ENCODE data around the gene USP44. TPM values are rescaled to one million over a fixed set of nuclear protein-coding genes. Genes with fewer than 3 reads are reported as not detected.

The USP44 gene
- total RNA-seq, 1 experiment from 2014 or later: not detected

DNA sequence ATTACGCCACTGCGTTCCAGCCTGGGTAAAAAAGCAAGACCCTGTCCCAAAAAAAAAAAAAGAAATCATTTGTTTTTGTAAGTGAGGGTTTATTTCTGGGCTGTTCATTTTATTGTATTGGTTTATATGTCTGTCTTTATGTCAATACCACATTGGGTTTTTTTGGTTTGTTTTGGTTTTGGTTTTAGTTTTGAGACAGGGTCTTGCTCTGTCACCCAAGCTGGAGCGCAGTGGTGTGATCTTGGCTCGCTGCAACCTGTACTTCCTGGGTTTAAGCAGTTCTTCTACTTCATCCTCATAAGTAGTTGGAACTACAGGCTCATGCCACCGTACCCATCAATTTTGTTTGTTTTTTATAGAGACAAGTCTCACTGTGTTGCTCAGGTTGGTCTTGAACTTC lies 52.3 kb downstream of the USP44 start:
- no peaks in the 10 kb centered on the region for H3K9me3 Mint-ChIP-seq (ENCODE audit: unreplicated experiment)
- ChIA-PET POLR2A (interaction anchor here (0.7 to 1.5 kb wide), 2 partner anchors 25 to 68 kb away, joined by 6 to 7 read pairs; partner anchors contain the start of gene METAP2), CTCF (interaction anchor here (0.7 kb wide), 1 partner anchor 40 kb away, joined by 3 read pairs; no protein-coding TSS in a partner anchor)
- no peak for DNase-seq (ENCODE audit: unreplicated experiment)
- no TSS peak for BruUV-seq (replicated peaks)
- H3K36me3 Mint-ChIP-seq (ENCODE audit: insufficient read depth, unreplicated experiment): peaks cover 85% of the 10 kb centered on the region
- H3K27ac Mint-ChIP-seq (ENCODE audit: low read depth, unreplicated experiment): peak overlapping the region; percentile 31
- TF ChIP-seq, protein P1, sequence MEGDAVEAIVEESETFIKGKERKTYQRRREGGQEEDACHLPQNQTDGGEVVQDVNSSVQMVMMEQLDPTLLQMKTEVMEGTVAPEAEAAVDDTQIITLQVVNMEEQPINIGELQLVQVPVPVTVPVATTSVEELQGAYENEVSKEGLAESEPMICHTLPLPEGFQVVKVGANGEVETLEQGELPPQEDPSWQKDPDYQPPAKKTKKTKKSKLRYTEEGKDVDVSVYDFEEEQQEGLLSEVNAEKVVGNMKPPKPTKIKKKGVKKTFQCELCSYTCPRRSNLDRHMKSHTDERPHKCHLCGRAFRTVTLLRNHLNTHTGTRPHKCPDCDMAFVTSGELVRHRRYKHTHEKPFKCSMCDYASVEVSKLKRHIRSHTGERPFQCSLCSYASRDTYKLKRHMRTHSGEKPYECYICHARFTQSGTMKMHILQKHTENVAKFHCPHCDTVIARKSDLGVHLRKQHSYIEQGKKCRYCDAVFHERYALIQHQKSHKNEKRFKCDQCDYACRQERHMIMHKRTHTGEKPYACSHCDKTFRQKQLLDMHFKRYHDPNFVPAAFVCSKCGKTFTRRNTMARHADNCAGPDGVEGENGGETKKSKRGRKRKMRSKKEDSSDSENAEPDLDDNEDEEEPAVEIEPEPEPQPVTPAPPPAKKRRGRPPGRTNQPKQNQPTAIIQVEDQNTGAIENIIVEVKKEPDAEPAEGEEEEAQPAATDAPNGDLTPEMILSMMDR (IDR thresholded peaks at IDR 0.05; ENCODE audit: unreplicated experiment): no peak
- H3K27me3 Mint-ChIP-seq (ENCODE audit: insufficient read depth, unreplicated experiment): no peaks in the 10 kb centered on the region
- intact Hi-C loops (cut with micrococcal nuclease): no loop called here
- H3K4me3 Mint-ChIP-seq (ENCODE audit: unreplicated experiment): no peak overlapping the region
- no peaks in the 10 kb centered on the region for H3K4me1 Mint-ChIP-seq (ENCODE audit: insufficient read depth, unreplicated experiment)

GRCh38 chr12:95497031-95497430 lies 54.2 kb downstream of the USP44 start:
- ChIA-PET CTCF (no interaction called here), POLR2A (interaction anchor here (0.8 kb wide), 1 partner anchor 20 kb away, joined by 4 read pairs; no protein-coding TSS in a partner anchor)
- no peaks in the 10 kb centered on the region for H3K27me3 Mint-ChIP-seq (ENCODE audit: insufficient read depth, unreplicated experiment)
- intact Hi-C loops (cut with micrococcal nuclease): no loop called here
- H3K9me3 Mint-ChIP-seq (ENCODE audit: unreplicated experiment): no peaks in the 10 kb centered on the region
- no TSS peak for BruUV-seq (replicated peaks)
- H3K36me3 Mint-ChIP-seq (ENCODE audit: insufficient read depth, unreplicated experiment): peaks cover 82% of the 10 kb centered on the region
- no peak for DNase-seq (ENCODE audit: unreplicated experiment)
- H3K27ac Mint-ChIP-seq (ENCODE audit: low read depth, unreplicated experiment): no peak overlapping the region
- H3K4me1 Mint-ChIP-seq (ENCODE audit: insufficient read depth, unreplicated experiment): no peaks in the 10 kb centered on the region
- TF ChIP-seq, protein P1 (IDR thresholded peaks at IDR 0.05; ENCODE audit: unreplicated experiment): no peak
- H3K4me3 Mint-ChIP-seq (ENCODE audit: unreplicated experiment): no peak overlapping the region

GRCh38 chr12:95495433-95495832 lies 55.8 kb downstream of the USP44 start:
- no peaks in the 10 kb centered on the region for H3K27me3 Mint-ChIP-seq (ENCODE audit: insufficient read depth, unreplicated experiment)
- no peaks in the 10 kb centered on the region for H3K4me1 Mint-ChIP-seq (ENCODE audit: insufficient read depth, unreplicated experiment)
- intact Hi-C loops (cut with micrococcal nuclease): no loop called here
- CTCF ChIA-PET: interaction anchor here (0.9 kb wide), 1 partner anchor 345 kb away, joined by 3 read pairs; no protein-coding TSS in a partner anchor
- no peak for DNase-seq (ENCODE audit: unreplicated experiment)
- TF ChIP-seq, protein P1 (IDR thresholded peaks at IDR 0.05; ENCODE audit: unreplicated experiment): no peak
- no peaks in the 10 kb centered on the region for H3K9me3 Mint-ChIP-seq (ENCODE audit: unreplicated experiment)
- no TSS peak for BruUV-seq (replicated peaks)
- POLR2A ChIA-PET: no interaction called here
- H3K27ac Mint-ChIP-seq (ENCODE audit: low read depth, unreplicated experiment): no peak overlapping the region
- H3K4me3 Mint-ChIP-seq (ENCODE audit: unreplicated experiment): no peak overlapping the region
- H3K36me3 Mint-ChIP-seq (ENCODE audit: insufficient read depth, unreplicated experiment): peaks cover 91% of the 10 kb centered on the region

DNA sequence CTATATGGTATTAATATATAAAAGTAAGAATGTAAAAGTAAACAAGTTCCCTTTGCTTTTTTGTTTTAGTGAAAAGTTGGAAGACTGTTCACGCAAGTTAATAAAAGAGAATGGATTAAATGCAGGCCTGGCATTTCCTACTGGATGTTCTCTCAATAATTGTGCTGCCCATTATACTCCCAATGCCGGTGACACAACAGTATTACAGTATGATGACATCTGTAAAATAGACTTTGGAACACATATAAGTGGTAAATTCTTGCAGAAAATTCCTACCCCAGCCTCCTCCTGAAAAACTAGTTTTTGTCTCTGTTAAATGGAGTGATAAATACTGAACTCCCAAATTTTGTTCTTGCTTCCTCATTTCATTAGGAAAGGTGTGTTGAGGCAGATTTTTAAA lies 56.4 kb downstream of the USP44 start:
- no peak overlapping the region for H3K27ac Mint-ChIP-seq (ENCODE audit: low read depth, unreplicated experiment)
- H3K4me3 Mint-ChIP-seq (ENCODE audit: unreplicated experiment): no peak overlapping the region
- peaks cover 91% of the 10 kb centered on the region for H3K36me3 Mint-ChIP-seq (ENCODE audit: insufficient read depth, unreplicated experiment)
- intact Hi-C loops (cut with micrococcal nuclease): no loop called here
- H3K9me3 Mint-ChIP-seq (ENCODE audit: unreplicated experiment): no peaks in the 10 kb centered on the region
- H3K27me3 Mint-ChIP-seq (ENCODE audit: insufficient read depth, unreplicated experiment): no peaks in the 10 kb centered on the region
- TSS peak; percentile 2 for BruUV-seq (replicated peaks)
- ChIA-PET POLR2A (no interaction called here), CTCF (interaction anchor here (0.9 kb wide), 1 partner anchor 344 kb away, joined by 3 read pairs; no protein-coding TSS in a partner anchor)
- no peaks in the 10 kb centered on the region for H3K4me1 Mint-ChIP-seq (ENCODE audit: insufficient read depth, unreplicated experiment)
- TF ChIP-seq, protein P1 (IDR thresholded peaks at IDR 0.05; ENCODE audit: unreplicated experiment): no peak
- no peak for DNase-seq (ENCODE audit: unreplicated experiment)

Measured in MCF 10A (cell line).